Activated T-cell treated with anti-CD3 and anti-CD28 coated beads, Interleukin-2, amount 50 U/mL, for 1 hour (primary cell): ENCODE data around the gene CTIF.

Experiments used
- DNase-seq: peaks from one replicate; pipeline ENCODE4 v3.0.0-alpha.2; 2020

CTIF gene

GRCh38 chr18:48623468-48624235 is 84.8 kb downstream of the CTIF start:
- DNase-seq = no peak

GRCh38 chr18:48624856-48625255 is 86.0 kb downstream of the CTIF start:
- DNase-seq = no peak

- DNase-seq = no peak
Observed at GRCh38 chr18:48627216-48627615, 88.4 kb downstream of the CTIF start.

DNA sequence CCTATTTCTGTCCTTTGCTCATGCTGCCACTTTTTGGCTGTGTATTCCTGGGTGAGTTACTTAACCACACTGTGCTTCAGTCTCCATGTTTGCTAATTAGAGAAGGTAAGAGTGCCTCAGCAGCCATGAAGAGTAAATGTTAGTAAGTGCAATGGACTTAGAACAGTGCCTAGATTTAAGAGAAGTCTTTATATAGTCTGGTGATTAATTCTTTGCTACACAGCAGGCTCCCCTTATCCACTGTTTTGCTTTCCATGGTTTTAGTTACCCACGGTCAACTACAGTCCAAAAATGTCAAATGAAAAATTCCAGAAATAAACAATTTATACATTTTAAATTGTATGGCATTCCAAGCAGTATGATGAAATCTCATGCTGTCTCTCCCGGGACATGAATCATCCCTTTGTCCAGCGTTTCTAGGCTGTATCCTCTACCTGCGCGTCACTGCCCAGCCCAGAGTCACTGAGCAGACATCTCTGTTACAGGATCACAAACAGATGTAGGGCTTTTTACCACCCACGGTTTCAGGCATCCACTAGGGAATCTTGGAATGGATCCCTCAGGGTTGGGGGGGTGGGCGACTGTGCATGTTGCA is 91.0 kb downstream of the CTIF start:
- no peak for DNase-seq

DNA sequence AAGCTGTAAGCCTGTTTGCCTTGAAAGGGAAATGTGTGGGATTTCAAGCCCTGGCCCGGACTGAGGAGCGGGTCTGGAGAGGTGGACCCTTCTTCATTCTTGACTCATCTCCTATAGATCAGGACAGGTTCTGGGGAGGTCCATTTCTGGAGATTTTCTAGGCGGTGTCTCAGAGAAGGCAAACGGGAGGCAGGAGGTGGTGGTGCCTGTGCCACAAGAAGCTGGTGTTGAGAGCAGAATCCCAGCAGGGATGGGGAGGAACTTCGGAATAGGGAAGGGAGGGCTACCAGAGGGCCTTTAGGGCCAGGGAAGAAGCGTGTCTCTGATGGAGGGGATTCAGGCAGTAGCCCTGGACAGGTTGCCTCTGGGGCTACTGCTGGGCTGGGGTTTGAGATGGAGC is 93.0 kb downstream of the CTIF start:
- no peak for DNase-seq

DNA sequence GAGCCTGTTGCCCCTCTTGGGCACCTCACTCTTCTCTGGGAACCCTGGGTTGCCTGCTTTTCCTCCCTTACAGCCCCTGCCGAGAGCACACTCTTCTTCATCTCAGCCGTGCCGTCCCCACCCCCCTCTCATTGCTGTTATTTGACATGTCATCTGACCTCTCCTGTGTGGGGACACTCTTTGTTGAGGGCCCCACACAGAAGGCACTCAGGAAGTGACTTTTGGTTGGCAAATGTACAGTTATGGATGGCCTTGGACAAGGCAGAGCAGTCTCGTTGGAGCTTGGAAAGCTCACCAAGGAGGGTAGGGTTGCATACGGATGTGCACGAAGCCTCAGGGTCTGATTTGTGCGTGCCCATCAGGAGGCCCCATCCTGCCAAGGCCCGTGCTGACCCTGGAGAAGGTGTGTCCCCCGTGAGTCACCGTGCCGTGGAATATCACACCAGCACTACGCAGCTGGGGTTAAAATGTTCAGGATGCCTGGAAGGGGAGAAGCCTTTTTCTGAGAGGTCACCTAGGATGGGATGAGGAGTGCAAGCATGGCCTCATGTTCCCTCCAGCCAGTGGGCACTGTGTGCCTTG is 93.9 kb downstream of the CTIF start:
- DNase-seq = no peak

GRCh38 chr18:48634491-48634890 is 95.7 kb downstream of the CTIF start:
- no peak for DNase-seq

- DNase-seq = no peak
Observed at GRCh38 chr18:48634975-48635374, 96.1 kb downstream of the CTIF start.

GRCh38 chr18:48635806-48636205 is 97.0 kb downstream of the CTIF start:
- no peak for DNase-seq

DNA sequence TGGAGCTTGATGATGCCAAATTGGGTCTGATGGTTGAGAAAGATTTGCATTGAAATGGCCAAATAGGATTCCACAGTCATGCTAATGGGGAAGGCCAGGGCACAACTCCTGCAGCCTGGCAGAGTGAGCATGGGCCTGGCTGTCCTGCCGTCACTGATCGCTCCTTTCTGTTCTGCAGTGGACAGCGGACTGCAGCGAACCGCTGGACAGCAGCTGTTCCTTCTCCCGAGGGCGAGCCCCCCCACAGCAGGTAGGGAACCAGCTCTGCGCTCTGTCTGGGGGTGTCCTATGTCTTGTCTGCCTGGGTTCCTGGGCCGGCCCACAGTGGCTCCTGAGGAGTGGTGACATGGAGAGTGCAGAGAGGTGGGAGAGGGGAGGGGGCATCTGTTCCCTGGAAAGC is 97.6 kb downstream of the CTIF start:
- no peak for DNase-seq

DNA sequence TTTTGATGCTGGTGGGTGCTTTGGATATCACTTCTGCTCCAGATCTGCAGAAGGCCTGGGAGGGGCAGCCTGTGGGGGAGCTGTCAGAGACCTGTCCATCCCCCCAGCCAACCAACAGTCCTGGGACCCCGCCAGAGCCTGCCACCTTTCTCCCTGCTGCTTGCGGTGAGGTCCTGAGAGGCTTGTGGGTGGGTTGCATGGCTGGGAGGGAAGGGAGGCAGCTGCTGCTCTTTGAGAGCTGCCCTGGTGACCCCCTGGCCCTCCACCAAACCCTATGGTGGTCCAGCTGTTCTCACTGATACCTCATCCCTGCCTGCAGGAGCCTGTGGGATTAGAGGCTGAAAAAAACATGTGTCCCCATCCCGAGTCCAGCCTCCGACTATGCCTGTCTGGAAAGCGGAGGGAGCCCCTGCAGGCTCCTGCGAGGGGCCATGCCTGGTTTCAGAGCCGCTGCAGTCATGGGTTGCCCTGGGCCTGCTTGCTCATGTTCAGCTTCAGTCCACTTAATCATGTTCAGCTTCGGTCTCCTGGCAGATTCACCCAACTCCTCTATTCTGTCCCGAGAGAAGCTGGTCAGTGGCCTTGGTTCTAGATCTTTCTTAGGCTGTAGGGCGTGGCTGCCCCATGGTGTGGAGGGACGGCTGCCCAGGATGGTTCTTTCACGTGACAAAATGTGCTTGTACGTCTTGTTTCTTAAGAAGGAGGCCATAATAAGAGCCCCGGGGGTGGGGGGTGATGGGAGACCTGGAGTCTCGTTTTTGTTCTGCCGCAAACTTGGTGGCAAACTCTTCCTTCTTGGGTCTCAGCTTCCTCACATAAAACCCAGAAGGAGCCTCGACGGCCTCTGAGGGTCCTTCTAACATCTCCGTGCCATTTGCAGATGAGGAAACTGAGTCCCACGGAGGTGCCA is 98.5 kb downstream of the CTIF start:
- DNase-seq = no peak

DNA sequence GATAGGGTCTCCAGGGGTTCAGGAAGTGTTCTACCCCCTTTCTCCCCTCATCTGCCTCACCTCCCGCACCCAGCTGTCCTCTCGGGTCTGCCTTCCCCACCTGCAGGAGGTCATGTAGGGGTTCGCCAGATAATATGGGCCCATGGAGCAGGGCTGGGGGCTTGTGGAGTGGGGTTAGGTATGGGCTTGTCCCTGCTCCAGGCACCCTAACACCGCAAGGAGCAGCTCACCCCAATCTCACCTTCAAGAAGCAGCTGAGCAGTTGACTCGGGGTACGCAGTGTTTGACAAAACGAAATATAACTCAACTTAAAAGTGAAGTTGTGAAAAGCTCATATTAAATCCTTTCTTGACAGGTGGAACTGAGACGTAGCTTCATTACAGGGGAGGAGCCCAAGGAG is 99.6 kb downstream of the CTIF start:
- DNase-seq = no peak

GRCh38 chr18:48638896-48639771 is 100.3 kb downstream of the CTIF start:
- no peak for DNase-seq

DNA sequence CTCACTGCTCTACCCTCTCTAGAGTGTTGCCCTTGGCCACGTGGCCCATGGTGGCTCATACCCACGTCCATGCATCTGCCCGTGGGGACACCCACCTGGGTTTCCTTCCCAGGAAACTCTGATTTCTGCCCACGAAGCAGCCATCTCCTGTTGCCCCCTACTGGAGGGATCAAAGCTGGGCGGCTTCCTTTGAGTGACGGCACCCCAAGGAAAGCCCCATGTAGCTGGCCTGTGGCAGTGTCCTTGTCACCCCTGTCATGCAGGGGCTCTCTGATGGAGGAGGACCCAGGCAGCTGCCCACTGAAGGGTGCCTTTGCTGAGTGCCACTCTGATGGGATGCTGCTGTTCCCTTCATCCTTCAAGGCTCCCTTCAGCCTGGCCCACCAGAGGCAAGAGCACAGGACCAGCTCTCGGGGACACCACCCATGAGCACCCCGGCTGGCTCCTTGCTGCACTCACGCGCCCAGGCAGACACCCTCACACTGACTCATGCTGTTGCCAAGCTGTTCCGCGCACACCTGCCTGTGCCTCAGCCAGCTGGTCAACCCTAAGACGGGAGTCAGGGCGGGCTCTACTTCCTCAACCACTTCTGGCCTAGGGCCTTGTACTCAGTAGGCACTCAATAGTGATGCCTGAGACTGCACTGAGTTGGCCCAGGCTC is 101.1 kb downstream of the CTIF start:
- no peak for DNase-seq

DNA sequence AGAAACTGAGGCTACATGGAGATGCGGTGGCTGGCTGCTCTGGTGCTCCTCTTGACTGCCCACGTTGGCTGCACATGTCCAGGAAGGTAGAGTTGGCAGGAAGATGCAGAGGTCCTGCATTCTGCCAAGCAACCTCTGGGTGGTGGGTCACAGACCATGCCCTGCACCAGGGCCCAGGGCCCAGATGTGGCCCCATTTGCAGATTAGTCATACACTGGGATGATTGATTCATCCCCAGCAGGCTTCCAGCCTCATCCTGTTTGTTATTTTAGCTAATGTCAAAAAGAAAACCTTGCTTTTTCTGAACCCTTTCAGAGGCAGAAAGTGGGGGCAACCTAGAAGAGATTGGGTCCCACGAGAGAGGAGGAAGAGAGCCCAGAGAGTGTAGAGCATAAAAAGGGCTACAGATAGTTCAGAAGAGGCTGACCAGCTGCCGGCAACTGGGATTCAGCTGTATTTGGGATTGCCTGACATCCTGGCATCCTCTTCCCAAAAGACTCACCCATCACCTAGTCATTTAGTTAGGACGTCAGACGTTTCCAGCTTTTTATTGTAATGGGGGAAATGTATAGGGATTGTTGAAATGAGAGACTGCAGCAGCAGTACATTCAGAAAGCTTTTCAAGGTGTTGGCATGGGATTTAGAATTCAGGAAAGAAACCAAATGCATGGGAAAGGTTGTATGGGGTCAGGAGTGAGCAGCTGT is 101.9 kb downstream of the CTIF start:
- no peak for DNase-seq

GRCh38 chr18:48641981-48642380 is 103.2 kb downstream of the CTIF start:
- DNase-seq = no peak

- DNase-seq = no peak
Observed at GRCh38 chr18:48642503-48642902, 103.7 kb downstream of the CTIF start.

- DNase-seq = no peak
Observed at GRCh38 chr18:48643262-48643661, 104.4 kb downstream of the CTIF start.

GRCh38 chr18:48644029-48644428 is 105.2 kb downstream of the CTIF start:
- DNase-seq = no peak

DNA sequence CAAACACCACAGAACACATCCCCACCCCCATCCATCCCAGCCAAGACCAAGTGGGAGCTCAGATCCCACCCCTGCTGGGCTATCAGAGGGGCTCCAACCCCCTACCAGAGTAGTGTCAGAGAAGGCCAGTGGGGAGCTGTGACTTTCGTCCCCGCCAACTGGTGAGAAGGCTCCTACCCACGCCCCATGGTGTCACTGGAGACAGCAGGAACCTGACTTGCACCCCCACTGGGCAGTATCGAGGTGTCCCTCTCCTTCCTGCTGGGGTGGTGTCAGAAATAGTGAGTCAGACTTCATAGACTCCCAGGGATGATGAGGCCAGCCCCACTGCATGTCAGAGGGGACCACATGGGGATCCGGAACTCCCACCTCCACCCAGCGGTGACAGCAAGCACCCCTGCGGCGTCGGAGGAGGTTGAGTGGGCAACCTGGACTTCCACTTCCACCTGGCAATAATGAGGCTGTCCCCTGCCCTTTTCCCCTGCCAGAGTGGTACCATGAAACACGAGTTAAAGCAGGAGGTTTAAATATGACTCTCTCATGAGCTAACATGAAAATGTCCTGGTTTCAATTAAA is 106.7 kb downstream of the CTIF start:
- DNase-seq = no peak

DNA sequence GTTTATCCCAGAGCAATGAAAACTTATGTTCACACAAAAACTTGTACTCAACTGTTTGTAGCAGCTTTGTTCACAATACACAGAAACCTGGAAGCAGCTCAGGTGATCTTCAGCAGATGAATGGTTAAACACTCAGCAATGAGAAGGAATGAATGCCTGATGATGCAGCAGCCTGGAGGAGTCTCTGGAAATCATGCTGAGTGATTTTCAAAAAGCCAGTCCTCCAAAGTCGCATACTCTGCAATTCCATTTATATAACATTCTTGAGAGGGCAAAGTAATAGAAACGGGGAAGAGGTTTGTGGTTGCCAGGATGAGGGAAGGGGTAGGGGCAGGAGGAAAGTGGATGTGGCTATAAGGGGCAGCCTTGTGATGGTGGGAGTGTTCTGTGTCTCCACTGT is 108.1 kb downstream of the CTIF start:
- no peak for DNase-seq
